Posterior cingulate gyrus (tissue), 11 donors: ENCODE measurements around the gene CAMK1.
"Not testable (repeated sequence)": the region's sequence is repeated elsewhere in the genome, so short reads cannot be mapped to it uniquely, and the experiment has no call there.

Source experiments
- DNase-seq, 10 donors: peaks; one replicate each; pipeline versions ENCODE4 v3.0.0 to v3.0.0-alpha.2; 2020 to 2021; ENCODE audit warnings: mixed read lengths in 3 of 10
- intact Hi-C: fragments of 100-400 bp; cut with DNase I; formaldehyde crosslinking; loops from one replicate; pipeline ENCODE4 v1.15.1; 2023

Gene CAMK1

DNA sequence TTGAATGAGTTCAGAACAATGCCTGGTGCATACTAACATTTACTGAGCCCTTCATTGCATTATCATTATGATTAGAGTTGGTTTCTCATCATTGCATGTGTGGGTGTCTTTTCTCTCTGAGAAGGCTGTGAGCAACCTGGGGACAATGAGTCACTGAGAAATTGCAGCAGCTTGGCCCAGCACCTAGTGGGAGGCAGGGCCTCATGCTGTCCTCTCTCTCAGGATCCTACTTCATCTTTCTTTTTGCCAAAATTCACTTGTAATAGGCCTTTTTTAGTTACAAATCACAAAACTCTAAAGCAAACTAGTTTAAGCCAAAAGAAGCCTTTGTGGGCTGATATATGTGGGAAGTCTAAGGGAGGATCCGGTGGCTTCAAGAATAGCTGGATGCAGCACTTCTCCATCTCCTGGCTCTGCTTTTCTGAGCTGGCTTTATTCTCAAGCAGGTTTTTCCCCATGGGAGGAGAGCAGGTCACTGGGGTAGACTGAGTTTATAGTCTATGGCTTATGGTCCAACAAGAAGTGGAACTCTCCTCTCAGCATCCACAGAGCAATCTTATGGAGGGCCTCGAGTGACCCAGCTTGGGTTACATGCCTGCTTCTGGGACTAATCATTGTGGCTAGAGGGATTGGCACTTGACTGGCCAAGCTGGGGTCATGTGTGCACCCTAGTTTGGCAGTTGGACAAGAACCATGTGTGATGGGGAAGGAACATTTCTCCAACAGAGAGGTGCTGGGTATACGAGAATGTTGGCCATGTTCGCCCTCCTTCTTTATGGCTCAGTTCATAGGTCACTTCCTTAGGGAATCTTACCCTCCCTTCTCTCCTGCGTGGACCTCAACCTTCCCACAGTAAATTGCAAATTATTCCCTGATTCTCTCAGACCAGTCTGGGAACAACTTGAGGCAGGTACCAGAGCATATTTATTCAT lies 8.7 kb upstream of the CAMK1 start:
- intact Hi-C loops, result no loop called here
- DNase-seq, result peak in 3 of 10 donors; percentile 66 to 91 (median 86)

DNA sequence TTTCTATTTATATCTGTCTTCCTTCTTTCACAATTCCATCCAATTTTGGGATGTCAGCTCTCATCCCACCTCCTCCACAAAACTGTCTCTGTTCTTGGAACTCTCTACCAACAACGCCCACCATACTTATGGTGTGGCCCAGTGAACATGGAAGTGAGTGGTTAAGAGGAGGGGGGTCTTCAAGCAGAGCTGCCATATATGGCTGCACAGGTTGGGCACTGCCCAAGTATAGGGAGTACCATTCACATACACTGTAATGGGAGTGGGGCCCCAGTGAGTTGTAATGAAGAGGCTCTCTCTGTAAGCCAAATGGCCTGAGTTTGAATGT lies 7.9 kb upstream of the CAMK1 start:
- DNase-seq, result peak in 1 of 10 donors; percentile 60
- intact Hi-C loops, result no loop called here

DNA sequence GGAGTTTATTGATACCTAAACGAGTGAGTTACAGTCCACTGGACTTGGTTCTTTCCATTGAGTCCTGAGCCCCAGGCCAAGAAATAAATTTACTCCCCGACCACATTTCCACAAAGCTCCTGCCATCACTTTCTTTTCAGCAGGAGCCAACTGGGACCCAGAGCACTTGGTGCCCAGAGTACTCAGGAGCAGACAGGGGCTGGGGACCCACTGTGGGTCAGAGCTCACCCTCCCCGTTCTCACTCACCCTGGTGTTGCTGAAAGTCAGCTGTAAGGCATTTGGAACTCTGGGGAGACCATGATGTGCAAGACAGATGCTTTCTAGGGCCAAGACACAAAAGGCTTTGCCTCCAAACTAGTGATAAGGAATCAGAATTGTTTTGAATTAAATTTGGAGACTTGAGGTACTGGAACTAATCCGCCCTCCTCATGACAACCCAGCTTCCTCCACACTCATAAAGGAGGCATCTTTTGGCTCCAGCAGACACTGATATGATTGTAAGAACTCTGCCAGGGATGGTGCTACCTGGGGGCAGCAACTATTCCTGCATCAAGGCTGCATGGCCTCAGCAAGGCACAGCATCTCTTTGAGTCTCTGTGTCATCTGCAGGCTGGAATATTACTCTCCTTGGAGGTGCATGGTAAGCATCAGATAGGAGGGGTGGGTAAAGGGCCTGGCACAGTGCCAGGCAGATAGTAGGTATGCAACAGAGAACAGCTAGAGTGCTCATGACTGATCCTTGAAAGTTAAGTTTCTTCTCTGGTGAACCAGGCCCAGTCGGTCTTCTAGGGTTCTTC lies 7.3 kb upstream of the CAMK1 start:
- peak in 1 of 10 donors; percentile 35 for DNase-seq

GRCh38 chr3:9771007-9771406 lies 1.3 kb upstream of the CAMK1 start:
- intact Hi-C loops, DNase-seq: not testable (repeated sequence)

More for the DNA sequence above, 7.3 kb upstream of the CAMK1 start:
- intact Hi-C loops, result no loop called here

GRCh38 chr3:9770276-9770812 lies 597 bp upstream of the CAMK1 start:
- intact Hi-C loops, result no loop called here
- DNase-seq, result peak in 7 of 10 donors; percentile 58 to 90 (median 61)

GRCh38 chr3:9769012-9769411 lies 735 bp downstream of the CAMK1 start:
- no peak for DNase-seq
- intact Hi-C loops, result no loop called here

DNA sequence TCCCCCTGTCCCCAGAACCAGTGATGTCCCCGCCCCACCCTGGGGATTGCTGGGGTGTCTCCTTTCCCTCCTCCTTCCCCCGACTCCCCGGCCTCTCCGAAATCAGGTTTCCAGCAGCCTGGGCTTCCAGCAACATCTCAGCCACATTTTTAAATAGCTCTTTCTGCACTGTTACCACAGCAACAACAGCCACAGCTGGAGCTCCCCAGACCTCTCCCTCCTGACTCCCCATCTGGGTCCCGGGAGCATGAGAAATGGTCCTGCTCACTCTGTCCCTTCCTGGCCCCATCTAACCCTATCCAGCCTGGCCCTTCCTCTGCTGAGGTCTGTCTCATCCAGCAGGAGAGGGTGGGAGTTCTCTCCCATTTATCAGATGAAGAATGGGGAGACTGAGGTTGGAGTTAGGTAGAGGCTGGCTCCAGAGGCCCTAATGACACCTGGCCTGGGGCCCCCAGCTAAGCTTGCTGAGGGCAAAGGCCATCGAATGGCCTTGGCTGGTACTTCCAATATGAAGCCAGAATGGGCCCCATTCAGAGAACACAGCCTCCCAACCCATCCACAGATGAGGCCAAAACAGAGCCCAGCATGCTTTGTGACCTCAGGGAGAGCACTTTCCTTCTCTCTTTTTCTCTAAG lies 1.5 kb downstream of the CAMK1 start:
- intact Hi-C loops, result no loop called here
- no peak for DNase-seq

DNA sequence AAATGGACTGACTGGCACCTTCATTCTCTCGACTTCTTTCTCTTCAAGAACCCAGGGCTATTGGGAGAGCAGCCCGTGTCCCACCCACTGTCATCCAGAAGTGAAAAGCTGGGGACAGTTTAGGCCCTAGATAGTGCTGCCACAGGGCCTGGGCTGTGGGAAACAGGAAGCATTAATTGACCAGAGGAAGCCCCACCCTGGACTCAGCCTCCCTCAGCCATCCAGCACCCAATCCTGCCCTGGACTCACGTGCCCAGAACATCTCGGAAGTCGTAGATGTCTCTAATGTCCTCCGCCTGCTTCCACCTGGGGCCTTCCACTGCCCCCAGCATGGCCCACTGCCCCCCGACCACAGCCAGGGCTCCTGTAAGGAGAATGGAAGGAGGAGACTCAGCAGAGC lies 2.3 kb downstream of the CAMK1 start:
- intact Hi-C loops, result no loop called here

DNA sequence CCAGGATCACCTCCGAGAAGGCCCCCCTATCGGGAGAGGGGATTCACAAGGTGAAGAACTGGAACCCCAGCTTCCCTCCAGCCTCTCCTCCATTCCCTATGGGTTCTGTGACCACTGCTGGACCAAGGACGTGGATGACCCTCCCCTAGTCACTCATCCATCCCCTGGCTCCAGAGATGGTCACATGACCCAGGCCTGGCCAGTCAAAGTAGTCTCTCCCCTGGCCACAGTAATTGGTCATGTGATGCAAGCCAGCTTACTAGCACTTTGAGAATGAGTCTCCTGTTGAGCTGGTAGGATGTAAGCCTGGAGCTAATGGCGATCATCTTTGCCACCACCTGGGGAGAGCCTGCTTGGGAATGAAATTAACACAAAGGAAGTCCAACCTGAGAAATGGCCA lies 3.9 kb downstream of the CAMK1 start:
- peak in 1 of 10 donors; percentile 42 for DNase-seq
- intact Hi-C loops, result no loop called here

More for the DNA sequence above, 2.3 kb downstream of the CAMK1 start:
- DNase-seq, result no peak

DNA sequence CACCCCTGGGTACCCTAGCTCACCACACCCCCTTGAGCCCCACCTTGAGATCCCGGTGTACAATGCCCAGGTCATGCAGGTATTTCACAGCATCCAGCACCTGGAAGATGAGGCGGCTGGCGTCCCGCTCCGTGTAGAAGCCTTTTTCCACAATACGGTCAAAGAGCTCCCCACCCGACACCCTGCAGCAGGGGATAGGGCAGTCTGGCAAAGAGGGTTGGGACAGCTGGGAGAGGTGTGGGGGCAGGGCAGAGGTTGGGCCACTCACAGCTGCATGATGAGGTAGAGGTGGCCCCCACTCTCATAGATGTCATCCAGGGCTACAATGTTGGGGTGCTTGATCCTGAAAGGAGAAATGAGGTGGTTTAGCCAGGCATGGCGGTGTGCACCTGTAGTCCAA lies 6.9 kb downstream of the CAMK1 start:
- intact Hi-C loops, result no loop called here

GRCh38 chr3:9761919-9762318 lies 7.8 kb downstream of the CAMK1 start:
- intact Hi-C loops, result no loop called here
- DNase-seq, result no peak

More for the DNA sequence above, 6.9 kb downstream of the CAMK1 start:
- DNase-seq, result peak in 1 of 10 donors; percentile 61

- DNase-seq, result peak in 2 of 10 donors; percentile 1 to 34
- intact Hi-C loops, result no loop called here
Observed at GRCh38 chr3:9760779-9761505, 8.8 kb downstream of the CAMK1 start.

DNA sequence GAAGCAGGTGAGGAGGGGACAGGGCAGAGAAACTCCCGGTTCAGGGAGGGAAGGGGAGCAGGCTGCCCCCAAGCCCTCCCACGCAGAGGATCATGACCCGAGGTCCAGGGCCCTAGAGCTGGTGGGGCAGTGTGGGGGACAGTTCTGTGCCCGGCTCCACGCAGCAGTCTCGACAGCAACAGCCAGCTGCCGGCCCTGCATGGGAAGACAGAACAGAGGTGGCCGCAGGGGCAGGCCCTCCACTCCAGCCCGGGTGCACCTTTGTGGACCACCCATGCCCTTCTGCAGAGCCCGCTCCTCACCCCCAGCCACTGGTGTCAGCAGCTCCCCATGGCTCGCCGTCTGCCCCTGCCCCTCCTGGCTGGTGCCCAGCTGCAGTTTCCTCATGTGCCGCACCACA lies 12.3 kb downstream of the CAMK1 start:
- intact Hi-C loops, result no loop called here
- DNase-seq, result peak in 1 of 10 donors; percentile 70

GRCh38 chr3:9754678-9755077 lies 15.1 kb downstream of the CAMK1 start:
- no peak for DNase-seq

DNA sequence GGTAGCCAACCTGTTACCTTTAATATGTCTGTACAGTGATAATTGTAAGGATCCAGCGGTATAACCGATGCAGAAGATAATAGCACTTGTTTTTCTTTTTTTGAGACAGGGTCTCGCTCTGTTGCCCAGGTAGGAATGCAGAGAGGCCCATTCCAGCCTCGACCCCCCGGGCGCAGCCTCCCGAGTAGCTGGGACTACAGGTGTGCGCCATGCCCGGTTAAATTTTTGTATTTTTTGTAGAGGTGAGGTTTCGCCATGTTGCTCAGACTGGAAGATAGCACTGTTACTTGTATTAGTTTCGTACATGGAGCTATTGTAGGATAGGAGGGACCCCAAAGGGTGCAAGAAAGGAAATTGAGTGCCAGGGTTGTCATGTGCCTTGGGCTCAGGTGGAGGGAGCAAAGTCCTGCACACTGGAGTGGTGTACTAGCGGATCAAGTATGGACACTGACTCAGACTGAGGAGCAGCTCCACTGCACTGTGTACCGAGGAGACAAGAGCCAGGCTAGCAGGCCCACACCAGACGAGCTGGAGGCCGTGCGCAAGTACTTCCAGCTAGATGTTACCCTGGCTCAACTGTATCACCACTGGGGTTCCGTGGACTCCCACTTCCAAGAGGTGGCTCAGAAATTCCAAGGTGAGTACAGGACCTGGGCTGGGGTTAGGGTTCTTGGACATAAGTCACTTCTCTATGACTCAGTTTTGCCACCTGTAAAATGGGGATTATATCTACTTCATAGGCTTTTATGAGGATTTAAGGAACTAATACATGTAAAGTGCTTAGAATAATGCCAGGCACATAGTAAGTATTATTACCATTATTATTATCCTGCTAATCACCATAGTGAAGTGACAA lies 19.0 kb downstream of the CAMK1 start:
- intact Hi-C loops, result no loop called here

More at GRCh38 chr3:9754678-9755077, 15.1 kb downstream of the CAMK1 start:
- intact Hi-C loops, result no loop called here

DNA sequence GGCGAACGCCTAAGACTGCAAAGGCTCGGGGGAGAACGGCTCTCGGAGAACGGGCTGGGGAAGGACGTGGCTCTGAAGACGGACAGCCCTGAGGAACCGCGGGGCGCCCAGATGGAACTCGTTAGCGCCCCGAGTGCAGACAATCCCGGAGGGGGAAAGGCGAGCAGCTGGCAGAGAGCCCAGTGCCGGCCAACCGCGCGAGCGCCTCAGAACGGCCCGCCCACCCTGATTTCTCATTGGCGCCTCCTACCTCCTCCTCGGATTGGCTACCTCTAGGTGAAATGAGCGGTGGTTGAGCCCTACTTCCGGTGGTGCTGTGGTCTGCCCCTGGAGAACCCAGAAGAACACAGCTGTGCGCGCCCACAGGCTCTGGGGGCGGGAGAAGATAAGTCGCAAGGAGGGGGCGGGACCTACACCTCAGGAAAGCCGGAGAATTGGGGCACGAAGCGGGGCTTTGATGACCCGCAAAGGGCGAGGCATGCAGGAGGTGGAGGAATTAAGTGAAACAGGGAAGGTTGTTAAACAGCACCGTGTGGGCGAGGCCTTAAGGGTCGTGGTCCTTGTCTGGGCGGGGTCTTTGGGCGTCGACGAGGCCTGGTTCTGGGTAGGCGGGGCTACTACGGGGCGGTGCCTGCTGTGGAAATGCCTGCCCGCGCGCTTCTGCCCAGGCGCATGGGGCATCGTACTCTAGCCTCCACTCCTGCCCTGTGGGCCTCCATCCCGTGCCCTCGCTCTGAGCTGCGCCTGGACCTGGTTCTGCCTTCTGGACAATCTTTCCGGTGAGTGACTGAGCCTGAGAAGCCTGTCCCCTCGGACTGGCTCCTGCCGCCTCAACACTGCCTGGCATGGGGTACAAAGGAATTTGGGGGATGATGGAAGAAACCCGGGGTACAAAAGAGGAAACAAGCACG lies 19.8 kb downstream of the CAMK1 start, which contains the start of gene OGG1:
TSS of gene OGG1 (plus strand) at position 308 of the 911 bp plus-strand sequence. CDS start at position 643, 335 bp downstream.
- peak; percentile 94 to 99 (median 97) for DNase-seq
- intact Hi-C loops, result loop anchor here (1.0 to 2.0 kb wide), 2 partner anchors 17 to 43 kb away; partner anchors contain the start of genes ARPC4 and TADA3

More for the DNA sequence above, 19.0 kb downstream of the CAMK1 start:
- DNase-seq, result no peak

DNA sequence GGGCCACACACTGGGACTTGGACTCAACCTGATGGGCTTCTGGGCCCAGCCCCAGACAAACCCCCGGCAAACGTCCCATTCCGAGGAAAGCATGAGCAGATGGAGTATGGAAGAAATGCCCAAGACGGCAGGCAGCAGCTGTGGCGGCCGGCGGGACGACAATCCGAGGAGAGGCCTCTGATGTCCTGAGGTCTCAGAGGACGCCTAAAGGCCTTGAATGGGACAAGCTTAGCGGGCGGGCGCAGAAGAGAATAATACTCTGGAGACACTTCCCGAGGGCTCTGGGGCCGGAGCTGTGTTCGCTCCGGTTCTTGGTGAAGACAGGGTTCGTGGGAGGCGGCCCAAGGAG lies 20.5 kb downstream of the CAMK1 start:
- peak in 2 of 10 donors; percentile 78 to 85 for DNase-seq
- intact Hi-C loops, result loop anchor here (1.0 to 2.0 kb wide), 2 partner anchors 16 to 44 kb away; partner anchors contain the start of genes ARPC4 and TADA3
